Measurements from ENCODE around the gene DDAH2.
"Not testable (repeated sequence)": the region's sequence is repeated elsewhere in the genome, so short reads cannot be mapped to it uniquely, and the experiment has no call there.

Gene DDAH2

GRCh38 chr6:31713465-31713864, 15.6 kb downstream of the DDAH2 start:
- no peak overlapping the region for H3K4me3 ChIP-seq (ENCODE audit: control insufficient read depth, low read depth, low read length)
- no peak for DNase-seq (ENCODE audit: low read depth)
- TF ChIP-seq CTCF (IDR thresholded peaks at IDR 0.05; ENCODE audit: control insufficient read depth, insufficient read depth, low read depth, low read length, missing control alignments): no peak

DNA sequence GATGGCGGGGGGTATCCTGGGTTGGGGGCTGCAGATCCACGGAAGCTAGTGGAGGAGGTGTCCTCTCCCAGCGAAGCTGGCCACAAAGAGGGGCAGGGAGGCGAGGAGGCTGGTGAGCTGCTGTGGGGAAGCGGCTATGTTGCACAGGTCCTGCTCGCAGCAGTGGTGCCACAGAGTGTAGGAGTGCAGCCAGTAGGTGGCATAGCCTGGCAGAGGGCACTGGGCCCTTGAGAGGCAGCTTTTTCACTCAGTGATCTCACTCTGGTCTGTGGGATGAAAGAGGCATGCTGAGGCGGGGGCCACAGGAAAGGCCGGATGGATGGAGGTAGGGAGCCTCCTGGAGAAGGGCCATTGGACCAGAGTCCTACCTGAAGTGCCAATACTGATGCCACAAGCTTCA, 16.8 kb downstream of the DDAH2 start:
- DNase-seq (ENCODE audit: low read depth): no peak
- TF ChIP-seq CTCF (IDR thresholded peaks at IDR 0.05; ENCODE audit: control insufficient read depth, insufficient read depth, low read depth, low read length, missing control alignments): peak; percentile 36
- H3K4me3 ChIP-seq (ENCODE audit: control insufficient read depth, low read depth, low read length): no peak overlapping the region

GRCh38 chr6:31711233-31711632, 17.9 kb downstream of the DDAH2 start:
- no peak for TF ChIP-seq CTCF (IDR thresholded peaks at IDR 0.05; ENCODE audit: control insufficient read depth, insufficient read depth, low read depth, low read length, missing control alignments)
- DNase-seq (ENCODE audit: low read depth): no peak
- H3K4me3 ChIP-seq (ENCODE audit: control insufficient read depth, low read depth, low read length): no peak overlapping the region

DNA sequence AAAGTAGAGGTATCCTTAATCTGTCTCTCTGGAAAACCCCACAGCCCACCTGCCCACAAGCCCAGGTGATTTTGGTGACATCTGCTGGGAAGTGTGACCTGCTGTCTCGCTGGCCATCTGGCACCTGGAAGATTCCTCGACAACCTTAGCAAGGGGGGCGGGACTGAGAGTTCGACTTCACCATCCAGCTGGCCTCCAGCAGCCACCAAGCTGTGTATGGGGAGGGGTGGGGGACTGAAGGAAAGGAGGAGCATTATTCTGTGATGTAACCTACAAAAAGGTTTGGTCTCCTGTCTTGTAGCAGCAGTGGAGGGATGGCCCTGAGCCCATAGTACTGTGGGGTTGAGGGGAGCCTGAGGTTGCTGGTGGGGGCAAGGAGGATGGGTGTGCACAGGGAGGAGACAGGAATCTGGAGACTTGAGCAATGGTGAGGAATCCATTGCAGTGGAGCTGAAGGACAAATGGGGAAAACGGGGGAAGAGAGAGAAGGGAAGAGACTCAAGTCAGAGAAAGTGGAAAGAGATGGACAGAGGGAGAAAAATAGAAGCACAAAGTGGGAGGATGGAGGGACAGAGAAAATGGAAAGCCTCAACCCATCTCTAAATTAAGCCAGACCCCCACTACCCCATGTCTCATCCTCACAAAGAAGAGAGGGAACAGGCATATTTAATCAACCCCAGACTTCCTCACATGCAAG, 18.4 kb downstream of the DDAH2 start:
- H3K4me3 ChIP-seq (ENCODE audit: control insufficient read depth, low read depth, low read length): no peak overlapping the region
- TF ChIP-seq CTCF (IDR thresholded peaks at IDR 0.05; ENCODE audit: control insufficient read depth, insufficient read depth, low read depth, low read length, missing control alignments): no peak
- no peak for DNase-seq (ENCODE audit: low read depth)

- not testable (repeated sequence) for H3K4me3 ChIP-seq (ENCODE audit: control insufficient read depth, low read depth, low read length)
Measured at GRCh38 chr6:31709157-31709556, 19.9 kb downstream of the DDAH2 start.

GRCh38 chr6:31708224-31708623, 20.9 kb downstream of the DDAH2 start:
- no peak for DNase-seq (ENCODE audit: low read depth)
- TF ChIP-seq CTCF (IDR thresholded peaks at IDR 0.05; ENCODE audit: control insufficient read depth, insufficient read depth, low read depth, low read length, missing control alignments): no peak

More at GRCh38 chr6:31709157-31709556, 19.9 kb downstream of the DDAH2 start:
- not testable (repeated sequence) for DNase-seq (ENCODE audit: low read depth)

DNA sequence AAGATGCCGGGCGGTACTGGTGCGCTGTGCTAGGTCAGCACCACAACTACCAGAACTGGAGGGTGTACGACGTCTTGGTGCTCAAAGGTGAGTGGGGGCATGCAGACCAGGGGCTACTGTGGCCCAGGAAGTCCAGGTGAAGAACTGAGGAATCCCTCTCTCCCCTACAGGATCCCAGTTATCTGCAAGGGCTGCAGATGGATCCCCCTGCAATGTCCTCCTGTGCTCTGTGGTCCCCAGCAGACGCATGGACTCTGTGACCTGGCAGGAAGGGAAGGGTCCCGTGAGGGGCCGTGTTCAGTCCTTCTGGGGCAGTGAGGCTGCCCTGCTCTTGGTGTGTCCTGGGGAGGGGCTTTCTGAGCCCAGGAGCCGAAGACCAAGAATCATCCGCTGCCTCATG, 21.4 kb downstream of the DDAH2 start:
- DNase-seq (ENCODE audit: low read depth): no peak
- no peak overlapping the region for H3K4me3 ChIP-seq (ENCODE audit: control insufficient read depth, low read depth, low read length)
- no peak for TF ChIP-seq CTCF (IDR thresholded peaks at IDR 0.05; ENCODE audit: control insufficient read depth, insufficient read depth, low read depth, low read length, missing control alignments)

More at GRCh38 chr6:31708224-31708623, 20.9 kb downstream of the DDAH2 start:
- H3K4me3 ChIP-seq (ENCODE audit: control insufficient read depth, low read depth, low read length): no peak overlapping the region

Data from AG09309 (cell line).